Liver (tissue), 9 donors: ENCODE results near the gene NUBPL. TPM values are rescaled to one million over a fixed set of nuclear protein-coding genes. Genes with fewer than 3 reads are reported as not detected.

Source experiments
- DNase-seq: peaks from one replicate; pipeline ENCODE4 v3.0.0-alpha.2; 2017; ENCODE audit warnings: low spot score
- H3K27ac ChIP-seq, 2 donors: one replicate each; pipeline ENCODE4 v1.7.0; 2013; ENCODE audit warnings: inconsistent platforms in 2 of 2, low read length in 2 of 2, control low read depth in 1 of 2, low read depth in 1 of 2, mild to moderate bottlenecking in 1 of 2
- H3K27me3 ChIP-seq, 4 donors: one replicate each; pipeline versions ENCODE4 v1.6.1 to v1.7.0; 2013; ENCODE audit warnings: low read length in 3 of 4, inconsistent platforms in 1 of 4, mild to moderate bottlenecking in 1 of 4, moderate library complexity in 1 of 4; ENCODE audit not compliant: control insufficient read depth in 4 of 4, insufficient read depth in 4 of 4
- H3K36me3 ChIP-seq, 4 donors: one replicate each; pipeline versions ENCODE4 v1.6.1 to v1.7.0; 2013; ENCODE audit warnings: low read length in 3 of 4, mild to moderate bottlenecking in 3 of 4, low read depth in 1 of 4, moderate library complexity in 1 of 4; ENCODE audit not compliant: control insufficient read depth in 4 of 4, insufficient read depth in 3 of 4
- H3K4me1 ChIP-seq, 4 donors: one replicate each; pipeline versions ENCODE4 v1.6.1 to v1.7.0; 2013; ENCODE audit warnings: low read length in 3 of 4, mild to moderate bottlenecking in 3 of 4, moderate library complexity in 1 of 4; ENCODE audit not compliant: control insufficient read depth in 4 of 4, insufficient read depth in 4 of 4
- H3K4me3 ChIP-seq, 3 donors: one replicate each; pipeline versions ENCODE4 v1.6.1 to v1.7.0; 2013; ENCODE audit warnings: low read length in 3 of 3, control low read depth in 1 of 3, low read depth in 1 of 3, mild to moderate bottlenecking in 1 of 3
- H3K9ac ChIP-seq, 2 donors: one replicate each; pipeline ENCODE4 v1.7.0; 2013; ENCODE audit warnings: low read length in 2 of 2, mild to moderate bottlenecking in 2 of 2, moderate library complexity in 2 of 2, control low read depth in 1 of 2, low read depth in 1 of 2
- H3K9me3 ChIP-seq, 4 donors: one replicate each; pipeline versions ENCODE4 v1.6.1 to v1.7.0; 2013; ENCODE audit warnings: low read length in 3 of 4; ENCODE audit not compliant: control insufficient read depth in 4 of 4
- EGR1 ChIP-seq, 2 donors: IDR thresholded peaks; 2 replicates each; pipeline ENCODE4 v1.6.1; 2016 to 2018; ENCODE audit warnings: antibody characterized with exemption in 2 of 2, low read depth in 2 of 2
- FOXA1 ChIP-seq: IDR thresholded peaks from 2 replicates; pipeline ENCODE4 v1.6.1; 2016; ENCODE audit warnings: antibody characterized with exemption
- FOXA2 ChIP-seq: IDR thresholded peaks from 2 replicates; pipeline ENCODE4 v1.6.1; 2016; ENCODE audit warnings: antibody characterized with exemption
- GABPA ChIP-seq, 2 donors: IDR thresholded peaks in 1 of 2; conservative IDR thresholded peaks in 1 of 2; 2 replicates each; pipeline ENCODE4 v1.6.1; 2016; ENCODE audit warnings: antibody characterized with exemption in 2 of 2, mild to moderate bottlenecking in 1 of 2, moderate library complexity in 1 of 2
- HNF4A ChIP-seq, 2 donors: conservative IDR thresholded peaks; 2 replicates each; pipeline ENCODE4 v1.6.1; 2016; ENCODE audit warnings: antibody characterized with exemption in 2 of 2, mild to moderate bottlenecking in 2 of 2
- HNF4G ChIP-seq: IDR thresholded peaks from 2 replicates; pipeline ENCODE4 v1.6.1; 2016; ENCODE audit warnings: antibody characterized with exemption
- JUND ChIP-seq, 2 donors: IDR thresholded peaks; 2 replicates each; pipeline ENCODE4 v1.6.1; 2016; ENCODE audit warnings: antibody characterized with exemption in 2 of 2
- NR2F2 ChIP-seq: IDR thresholded peaks from 2 replicates; pipeline ENCODE4 v1.6.1; 2016; ENCODE audit warnings: antibody characterized with exemption
- RXRA ChIP-seq, 2 donors: IDR thresholded peaks; 2 replicates each; pipeline ENCODE4 v1.6.1; 2017 to 2018; ENCODE audit warnings: antibody characterized with exemption in 2 of 2, mild to moderate bottlenecking in 1 of 2
- SP1 ChIP-seq: IDR thresholded peaks from 2 replicates; pipeline ENCODE4 v1.6.1; 2018; ENCODE audit warnings: antibody characterized with exemption, mild to moderate bottlenecking
- TAF1 ChIP-seq: conservative IDR thresholded peaks from 2 replicates; pipeline ENCODE4 v1.6.1; 2016; ENCODE audit warnings: antibody characterized with exemption, mild to moderate bottlenecking
- YY1 ChIP-seq: IDR thresholded peaks from 2 replicates; pipeline ENCODE4 v1.6.1; 2016; ENCODE audit warnings: antibody characterized with exemption, mild to moderate bottlenecking
- WGBS: extraction: QIAGEN DNeasy Blood & Tissue Kit; methylation state at CpG from one replicate; pipeline ENCODE4 v1.1.7; 2013; 5-methylcytosine and 5-hydroxymethylcytosine counted together
- polyA plus RNA-seq, 2 donors: library from polyadenylated mRNA; stranded (reverse) in 1 of 2; unstranded in 1 of 2; fragments of 200-250 nt in 1 of 2; fragments of >200 nt in 1 of 2; fragmentation: Nextera tagmentation in 1 of 2; extraction: Ambion mirVana in 1 of 2; gene quantifications; one replicate each; pipeline versions ENCODE4 v1.2.1 to v1.2.3, GENCODE V29; 2013 to 2015
- total RNA-seq, 2 donors: library from RNA; depleted of rRNA; stranded (reverse); fragments of >200 nt; gene quantifications; one replicate each; pipeline ENCODE4 v1.2.3, GENCODE V29; 2014
- TF ChIP-seq, protein P1 (sequence below): IDR thresholded peaks from 2 replicates; pipeline ENCODE4 v1.6.1; 2016; ENCODE audit warnings: antibody characterized with exemption
- TF ChIP-seq, protein P2 (sequence below): IDR thresholded peaks from 2 replicates; pipeline ENCODE4 v1.6.1; 2016; ENCODE audit warnings: antibody characterized with exemption
- TF ChIP-seq, protein P3 (sequence below): IDR thresholded peaks from 2 replicates; pipeline ENCODE4 v1.6.1; 2016; ENCODE audit warnings: antibody characterized with exemption, mild to moderate bottlenecking
- TF ChIP-seq, protein P4 (sequence below): fragments of 150-350 bp; IDR thresholded peaks from 2 replicates; pipeline ENCODE4 v1.5.1; 2017; ENCODE audit warnings: improper control_type of control experiment, low read depth, low read length; ENCODE audit not compliant: missing input control
- donor health status: healthy.
- donor health status: healthy.
- donor health status: healthy.
- donor health status: healthy.
- donor health status: healthy.

NUBPL gene
- total and polyA plus RNA-seq, 4 donors: 4.2 to 9.3 (median 6.7) TPM

DNA sequence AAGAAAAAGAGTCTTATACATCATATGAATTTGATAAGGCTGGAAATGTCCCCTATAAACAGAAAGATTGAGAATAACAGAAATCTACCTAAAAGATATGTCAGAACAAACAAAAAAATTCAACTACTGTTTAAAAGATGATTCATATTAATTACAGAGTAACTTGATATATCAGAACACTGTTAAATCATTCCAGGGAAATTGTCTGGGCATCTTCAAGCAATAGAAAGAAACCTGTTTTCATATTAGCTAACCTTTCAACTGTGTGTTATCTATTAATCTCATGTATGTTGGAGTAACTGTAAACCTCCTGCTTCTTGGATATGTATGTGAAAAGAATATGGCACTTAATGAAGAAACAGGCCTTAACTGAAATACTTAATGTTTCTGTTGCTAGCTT lies 96.7 kb downstream of the NUBPL start:
- H3K4me1 ChIP-seq: no peaks in the 10 kb centered on the region
- DNase-seq: no peak
- H3K27ac ChIP-seq: no peak overlapping the region
- peaks cover 0 to 3% (median 1%) of the 10 kb centered on the region in 4 donors for H3K9me3 ChIP-seq
- H3K36me3 ChIP-seq: no peaks in the 10 kb centered on the region
- H3K9ac ChIP-seq: no peak overlapping the region
- H3K27me3 ChIP-seq: no peaks in the 10 kb centered on the region
- no peak overlapping the region for H3K4me3 ChIP-seq
- TF ChIP-seq JUND (IDR thresholded peaks at IDR 0.05) (no peak), SP1 (no peak), GABPA (IDR thresholded peaks at IDR 0.05 in 1 of 2, conservative IDR thresholded peaks at IDR 0.05 in 1 of 2) (no peak), YY1 (no peak), NR2F2 (no peak), EGR1 (IDR thresholded peaks at IDR 0.05; ENCODE audit: low read depth in 2 of 2) (no peak), FOXA2 (no peak), FOXA1 (no peak), RXRA (IDR thresholded peaks at IDR 0.05) (no peak)
- TF ChIP-seq, protein P1, sequence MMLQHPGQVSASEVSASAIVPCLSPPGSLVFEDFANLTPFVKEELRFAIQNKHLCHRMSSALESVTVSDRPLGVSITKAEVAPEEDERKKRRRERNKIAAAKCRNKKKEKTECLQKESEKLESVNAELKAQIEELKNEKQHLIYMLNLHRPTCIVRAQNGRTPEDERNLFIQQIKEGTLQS: no peak
- TF ChIP-seq, protein P2, sequence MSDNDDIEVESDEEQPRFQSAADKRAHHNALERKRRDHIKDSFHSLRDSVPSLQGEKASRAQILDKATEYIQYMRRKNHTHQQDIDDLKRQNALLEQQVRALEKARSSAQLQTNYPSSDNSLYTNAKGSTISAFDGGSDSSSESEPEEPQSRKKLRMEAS: no peak
- TF ChIP-seq, protein P3, sequence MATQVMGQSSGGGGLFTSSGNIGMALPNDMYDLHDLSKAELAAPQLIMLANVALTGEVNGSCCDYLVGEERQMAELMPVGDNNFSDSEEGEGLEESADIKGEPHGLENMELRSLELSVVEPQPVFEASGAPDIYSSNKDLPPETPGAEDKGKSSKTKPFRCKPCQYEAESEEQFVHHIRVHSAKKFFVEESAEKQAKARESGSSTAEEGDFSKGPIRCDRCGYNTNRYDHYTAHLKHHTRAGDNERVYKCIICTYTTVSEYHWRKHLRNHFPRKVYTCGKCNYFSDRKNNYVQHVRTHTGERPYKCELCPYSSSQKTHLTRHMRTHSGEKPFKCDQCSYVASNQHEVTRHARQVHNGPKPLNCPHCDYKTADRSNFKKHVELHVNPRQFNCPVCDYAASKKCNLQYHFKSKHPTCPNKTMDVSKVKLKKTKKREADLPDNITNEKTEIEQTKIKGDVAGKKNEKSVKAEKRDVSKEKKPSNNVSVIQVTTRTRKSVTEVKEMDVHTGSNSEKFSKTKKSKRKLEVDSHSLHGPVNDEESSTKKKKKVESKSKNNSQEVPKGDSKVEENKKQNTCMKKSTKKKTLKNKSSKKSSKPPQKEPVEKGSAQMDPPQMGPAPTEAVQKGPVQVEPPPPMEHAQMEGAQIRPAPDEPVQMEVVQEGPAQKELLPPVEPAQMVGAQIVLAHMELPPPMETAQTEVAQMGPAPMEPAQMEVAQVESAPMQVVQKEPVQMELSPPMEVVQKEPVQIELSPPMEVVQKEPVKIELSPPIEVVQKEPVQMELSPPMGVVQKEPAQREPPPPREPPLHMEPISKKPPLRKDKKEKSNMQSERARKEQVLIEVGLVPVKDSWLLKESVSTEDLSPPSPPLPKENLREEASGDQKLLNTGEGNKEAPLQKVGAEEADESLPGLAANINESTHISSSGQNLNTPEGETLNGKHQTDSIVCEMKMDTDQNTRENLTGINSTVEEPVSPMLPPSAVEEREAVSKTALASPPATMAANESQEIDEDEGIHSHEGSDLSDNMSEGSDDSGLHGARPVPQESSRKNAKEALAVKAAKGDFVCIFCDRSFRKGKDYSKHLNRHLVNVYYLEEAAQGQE: no peak
- TF ChIP-seq, protein P4, sequence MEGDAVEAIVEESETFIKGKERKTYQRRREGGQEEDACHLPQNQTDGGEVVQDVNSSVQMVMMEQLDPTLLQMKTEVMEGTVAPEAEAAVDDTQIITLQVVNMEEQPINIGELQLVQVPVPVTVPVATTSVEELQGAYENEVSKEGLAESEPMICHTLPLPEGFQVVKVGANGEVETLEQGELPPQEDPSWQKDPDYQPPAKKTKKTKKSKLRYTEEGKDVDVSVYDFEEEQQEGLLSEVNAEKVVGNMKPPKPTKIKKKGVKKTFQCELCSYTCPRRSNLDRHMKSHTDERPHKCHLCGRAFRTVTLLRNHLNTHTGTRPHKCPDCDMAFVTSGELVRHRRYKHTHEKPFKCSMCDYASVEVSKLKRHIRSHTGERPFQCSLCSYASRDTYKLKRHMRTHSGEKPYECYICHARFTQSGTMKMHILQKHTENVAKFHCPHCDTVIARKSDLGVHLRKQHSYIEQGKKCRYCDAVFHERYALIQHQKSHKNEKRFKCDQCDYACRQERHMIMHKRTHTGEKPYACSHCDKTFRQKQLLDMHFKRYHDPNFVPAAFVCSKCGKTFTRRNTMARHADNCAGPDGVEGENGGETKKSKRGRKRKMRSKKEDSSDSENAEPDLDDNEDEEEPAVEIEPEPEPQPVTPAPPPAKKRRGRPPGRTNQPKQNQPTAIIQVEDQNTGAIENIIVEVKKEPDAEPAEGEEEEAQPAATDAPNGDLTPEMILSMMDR: no peak

DNA sequence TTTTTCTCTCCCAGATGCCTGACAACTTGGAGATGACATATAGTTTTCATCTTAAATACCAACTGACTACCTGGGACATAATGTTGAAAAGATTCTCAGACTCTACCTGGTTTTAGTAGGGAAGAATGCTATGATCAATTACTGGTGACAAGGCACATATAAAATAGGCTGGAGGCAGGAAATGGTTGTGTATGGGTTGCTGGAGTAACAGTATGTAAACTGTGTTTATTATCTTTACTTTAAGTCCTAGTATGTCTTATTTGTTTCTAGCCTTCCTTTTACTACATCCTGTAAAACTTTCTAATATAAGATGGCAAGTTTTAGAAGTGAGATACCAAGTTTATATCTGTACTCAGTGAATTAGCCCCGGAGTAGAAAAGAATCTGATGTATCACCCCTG lies 98.1 kb downstream of the NUBPL start:
- Histone ChIP-seq H3K9me3 (no peaks in the 10 kb centered on the region), H3K27ac (no peak overlapping the region), H3K4me3 (no peak overlapping the region), H3K4me1 (no peaks in the 10 kb centered on the region), H3K27me3 (no peaks in the 10 kb centered on the region), H3K36me3 (no peaks in the 10 kb centered on the region), H3K9ac (no peak overlapping the region)
- TF ChIP-seq HNF4A (conservative IDR thresholded peaks at IDR 0.05) (no peak), NR2F2 (no peak), RXRA (IDR thresholded peaks at IDR 0.05) (no peak), YY1 (no peak), HNF4G (no peak), EGR1 (IDR thresholded peaks at IDR 0.05; ENCODE audit: low read depth in 2 of 2) (no peak), JUND (IDR thresholded peaks at IDR 0.05) (no peak), TAF1 (no peak)
- TF ChIP-seq, protein P4: no peak
- TF ChIP-seq, protein P1: no peak
- TF ChIP-seq, protein P2: no peak
- no peak for DNase-seq
- 75% methylated on average over 1 of the region's 1 CpG for WGBS
